GM23338 (cell line): Measurements from ENCODE around the gene CERS2. TPM values are rescaled to one million over a fixed set of nuclear protein-coding genes. Genes with fewer than 3 reads are reported as not detected.

Source experiments
- ATAC-seq: fragments of 200-7000 bp; cut with Tn5 transposase; 3 replicates; pipeline ENCODE4 v1.9.1; 2020
- DNase-seq: peaks from one replicate; pipeline ENCODE4 v3.0.0-alpha.2; 2015; ENCODE audit warnings: low spot score
- H2AFZ ChIP-seq: fragments of 200-600 bp; sonication (generic); 2 replicates; pipeline ENCODE4 v1.8.0; 2016; ENCODE audit warnings: antibody characterized with exemption, mild to moderate bottlenecking, moderate library complexity
- H3F3A ChIP-seq: fragments of 200-600 bp; sonication (generic); replicated peaks from 2 replicates; pipeline ENCODE4 v1.8.0; 2017; ENCODE audit warnings: antibody characterized with exemption, mixed run types, low read depth
- H3K27ac ChIP-seq: fragments of 200-600 bp; sonication (generic); 2 replicates; pipeline ENCODE4 v1.6.1; 2016; ENCODE audit warnings: low read depth
- H3K27me3 ChIP-seq: fragments of 200-600 bp; sonication (generic); 2 replicates; pipeline ENCODE4 v1.8.0; 2016; ENCODE audit warnings: mild to moderate bottlenecking, mixed run types, moderate library complexity; ENCODE audit not compliant: insufficient read depth
- H3K36me3 ChIP-seq: fragments of 200-600 bp; sonication (generic); 2 replicates; pipeline ENCODE4 v1.8.0; 2016; ENCODE audit warnings: mild to moderate bottlenecking; ENCODE audit not compliant: insufficient read depth
- H3K4me1 ChIP-seq: fragments of 200-600 bp; sonication (generic); 2 replicates; pipeline ENCODE4 v1.8.0; 2016; ENCODE audit warnings: mild to moderate bottlenecking, moderate library complexity; ENCODE audit not compliant: insufficient read depth
- H3K4me2 ChIP-seq: fragments of 200-600 bp; sonication (generic); 2 replicates; pipeline ENCODE4 v1.7.1; 2017; ENCODE audit warnings: mixed run types
- H3K4me3 ChIP-seq: fragments of 200-600 bp; sonication (generic); 2 replicates; pipeline ENCODE4 v1.6.1; 2016; ENCODE audit warnings: mixed run types
- H3K79me2 ChIP-seq: fragments of 200-600 bp; sonication (generic); replicated peaks from 2 replicates; pipeline ENCODE4 v1.8.0; 2017; ENCODE audit warnings: mild to moderate bottlenecking; ENCODE audit not compliant: insufficient read depth
- H3K9me2 ChIP-seq: fragments of 200-600 bp; sonication (generic); 2 replicates; pipeline ENCODE4 v1.8.0; 2017; ENCODE audit not compliant: insufficient read depth
- H4K20me1 ChIP-seq: fragments of 200-600 bp; sonication (generic); replicated peaks from 2 replicates; pipeline ENCODE4 v1.8.0; 2017; ENCODE audit warnings: mild to moderate bottlenecking; ENCODE audit not compliant: insufficient read depth
- H3K27ac Mint-ChIP-seq: 2 replicates; pipeline ENCODE4 v1.8.0; 2020; ENCODE audit warnings: inconsistent platforms, mild to moderate bottlenecking, moderate library complexity, mixed read lengths
- H3K27me3 Mint-ChIP-seq: 3 replicates; pipeline ENCODE4 v1.8.0; 2022; ENCODE audit warnings: low read depth, mild to moderate bottlenecking, moderate library complexity, mixed read lengths, inconsistent platforms; ENCODE audit not compliant: insufficient read depth, poor library complexity
- H3K36me3 Mint-ChIP-seq: 3 replicates; pipeline ENCODE4 v1.8.0; 2021; ENCODE audit warnings: low read depth, mild to moderate bottlenecking, inconsistent platforms, moderate library complexity, mixed read lengths
- H3K4me1 Mint-ChIP-seq: 3 replicates; pipeline ENCODE4 v1.8.0; 2020; ENCODE audit warnings: mild to moderate bottlenecking, inconsistent platforms, mixed read lengths
- H3K4me3 Mint-ChIP-seq: 3 replicates; pipeline ENCODE4 v1.8.0; 2021; ENCODE audit warnings: moderate library complexity, mild to moderate bottlenecking, inconsistent platforms, mixed read lengths
- H3K9me3 Mint-ChIP-seq: 3 replicates; pipeline ENCODE4 v1.8.0; 2020; ENCODE audit warnings: moderate library complexity, mild to moderate bottlenecking, inconsistent platforms, mixed read lengths
- CREB1 ChIP-seq: fragments of 250-450 bp; sonication (Bioruptor Pico); IDR thresholded peaks from 2 replicates; pipeline ENCODE4 v1.5.0; 2020; ENCODE audit warnings: low read depth, mild to moderate bottlenecking, moderate library complexity
- EZH2 ChIP-seq: fragments of 200-600 bp; sonication (generic); IDR thresholded peaks from one replicate; pipeline ENCODE4 v1.8.0; 2017; ENCODE audit warnings: antibody characterized with exemption, mild to moderate bottlenecking, low read depth; ENCODE audit not compliant: unreplicated experiment
- EZH2phosphoT487 ChIP-seq: fragments of 200-600 bp; sonication (generic); IDR thresholded peaks from one replicate; pipeline ENCODE4 v1.8.1; 2018; ENCODE audit warnings: antibody characterized with exemption; ENCODE audit not compliant: unreplicated experiment
- JUNB ChIP-seq: IDR thresholded peaks from one replicate; pipeline ENCODE4 v1.6.1; 2016; ENCODE audit warnings: antibody characterized with exemption; ENCODE audit not compliant: unreplicated experiment
- NANOG ChIP-seq: IDR thresholded peaks from 2 replicates; pipeline ENCODE4 v1.6.1; 2016; ENCODE audit warnings: antibody characterized with exemption, borderline replicate concordance
- POLR2AphosphoS5 ChIP-seq: IDR thresholded peaks from 2 replicates; pipeline ENCODE4 v1.6.1; 2016; ENCODE audit warnings: antibody characterized with exemption, low read depth
- REST ChIP-seq: IDR thresholded peaks from one replicate; pipeline ENCODE4 v1.6.1; 2018; ENCODE audit warnings: antibody characterized with exemption; ENCODE audit not compliant: unreplicated experiment
- STAT1 ChIP-seq: IDR thresholded peaks from one replicate; pipeline ENCODE4 v1.6.1; 2016; ENCODE audit warnings: antibody characterized with exemption; ENCODE audit not compliant: unreplicated experiment
- ZNF114 ChIP-seq: fragments of 250-450 bp; sonication (Bioruptor Pico); IDR thresholded peaks from 2 replicates; pipeline ENCODE4 v1.5.0; 2020; ENCODE audit warnings: mild to moderate bottlenecking, moderate library complexity
- ZNF331 ChIP-seq: fragments of 250-450 bp; sonication (Bioruptor Pico); IDR thresholded peaks from 2 replicates; pipeline ENCODE4 v1.5.0; 2020; ENCODE audit warnings: low read depth, mild to moderate bottlenecking, moderate library complexity
- ZNF462 ChIP-seq: fragments of 250-450 bp; sonication (Bioruptor Pico); IDR thresholded peaks from 2 replicates; pipeline ENCODE4 v1.5.0; 2020; ENCODE audit warnings: mild to moderate bottlenecking, moderate library complexity
- polyA plus RNA-seq: library from polyadenylated mRNA; unstranded; fragments of >200 nt; fragmentation: Nextera tagmentation; extraction: Ambion mirVana; gene quantifications from 2 replicates; pipeline ENCODE4 v1.2.1, GENCODE V29; 2016
- total RNA-seq: library from RNA; depleted of rRNA; stranded (reverse); fragments of >200 nt; shearing (Covaris generic); gene quantifications from 2 replicates; pipeline ENCODE4 v1.2.3, GENCODE V29; 2014
- TF ChIP-seq, protein P1 (sequence below): IDR thresholded peaks from 2 replicates; pipeline ENCODE4 v1.6.1; 2016; ENCODE audit warnings: antibody characterized with exemption

Gene CERS2
- total and polyA plus RNA-seq, 2 experiments from 2014 or later, result 83.3 to 120 TPM

- TF ChIP-seq ZNF462 (CRISPR knock-in tag) (no peak), REST (no peak), STAT1 (no peak)
These were observed 19.4 kb downstream of the CERS2 start (continued) for GRCh38 chr1:150955280-150955679.

DNA sequence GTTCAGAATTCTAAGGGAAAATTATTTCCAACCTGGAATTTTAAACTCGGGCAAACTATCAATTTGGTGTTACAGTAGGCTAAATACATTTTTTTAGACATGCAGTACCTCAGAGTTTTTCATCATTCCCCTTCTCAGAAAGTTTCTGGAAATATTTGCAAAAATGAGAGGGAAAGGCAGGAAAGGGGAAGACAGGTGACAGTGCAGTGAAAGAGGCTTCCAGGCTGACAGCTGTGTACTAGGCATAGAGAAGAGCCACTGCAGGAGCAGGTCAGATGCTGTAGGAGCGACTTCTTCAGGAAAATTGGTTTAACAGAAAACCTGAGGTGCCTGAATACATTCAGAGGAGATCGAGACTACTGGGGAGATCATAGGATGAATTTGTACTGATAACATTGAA lies 19.9 kb downstream of the CERS2 start:
- no peaks in the 10 kb centered on the region for H3F3A ChIP-seq
- DNase-seq, result no peak
- H3K4me3 ChIP-seq, result no peak overlapping the region
- no peak for TF ChIP-seq ZNF331 (CRISPR knock-in tag)
- TF ChIP-seq JUNB, result no peak
- no peak for TF ChIP-seq ZNF114 (CRISPR knock-in tag)
- no peak for TF ChIP-seq STAT1
- TF ChIP-seq NANOG, result no peak
- no peak for TF ChIP-seq POLR2AphosphoS5
- TF ChIP-seq EZH2phosphoT487, result no peak
- TF ChIP-seq, protein P1, sequence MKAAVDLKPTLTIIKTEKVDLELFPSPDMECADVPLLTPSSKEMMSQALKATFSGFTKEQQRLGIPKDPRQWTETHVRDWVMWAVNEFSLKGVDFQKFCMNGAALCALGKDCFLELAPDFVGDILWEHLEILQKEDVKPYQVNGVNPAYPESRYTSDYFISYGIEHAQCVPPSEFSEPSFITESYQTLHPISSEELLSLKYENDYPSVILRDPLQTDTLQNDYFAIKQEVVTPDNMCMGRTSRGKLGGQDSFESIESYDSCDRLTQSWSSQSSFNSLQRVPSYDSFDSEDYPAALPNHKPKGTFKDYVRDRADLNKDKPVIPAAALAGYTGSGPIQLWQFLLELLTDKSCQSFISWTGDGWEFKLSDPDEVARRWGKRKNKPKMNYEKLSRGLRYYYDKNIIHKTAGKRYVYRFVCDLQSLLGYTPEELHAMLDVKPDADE, result no peak
- no peak for TF ChIP-seq CREB1 (CRISPR knock-in tag)
- no peak for TF ChIP-seq EZH2
- TF ChIP-seq REST, result no peak
- H3K36me3 ChIP-seq, result peaks cover 61% of the 10 kb centered on the region
- no peak overlapping the region for H2AFZ ChIP-seq
- no peaks in the 10 kb centered on the region for H3K27me3 Mint-ChIP-seq
- H3K4me1 Mint-ChIP-seq, result no peaks in the 10 kb centered on the region
- H3K27ac Mint-ChIP-seq, result no peak overlapping the region
- H3K27me3 ChIP-seq, result no peaks in the 10 kb centered on the region
- H3K4me1 ChIP-seq, result no peaks in the 10 kb centered on the region
- no peak overlapping the region for H3K4me3 Mint-ChIP-seq
- no peaks in the 10 kb centered on the region for H3K9me3 Mint-ChIP-seq
- H3K27ac ChIP-seq, result no peak overlapping the region
- no peaks in the 10 kb centered on the region; the same call in 1 of the 2 replicates for H4K20me1 ChIP-seq
- H3K9me2 ChIP-seq, result no peaks in the 10 kb centered on the region
- no peaks in the 10 kb centered on the region for H3K79me2 ChIP-seq
- peaks cover 83% of the 10 kb centered on the region for H3K36me3 Mint-ChIP-seq
- no peak for ATAC-seq
- H3K4me2 ChIP-seq, result no peak overlapping the region
